GM18505 (cell line): ENCODE measurements around the gene LPCAT1.
"Not testable (repeated sequence)": the region's sequence is repeated elsewhere in the genome, so short reads cannot be mapped to it uniquely, and the experiment has no call there.

Source experiments
- ATAC-seq: cut with Tn5 transposase; IDR thresholded peaks from one replicate; pipeline ENCODE4 v1.9.1; 2021; ENCODE audit not compliant: unreplicated experiment
- POLR2A ChIP-seq: IDR thresholded peaks from 4 replicates; pipeline ENCODE4 v1.6.1; 2011; ENCODE audit warnings: borderline replicate concordance; ENCODE audit not compliant: insufficient read depth, insufficient read length; ENCODE audit errors: extremely low read depth

The LPCAT1 gene, protein sequence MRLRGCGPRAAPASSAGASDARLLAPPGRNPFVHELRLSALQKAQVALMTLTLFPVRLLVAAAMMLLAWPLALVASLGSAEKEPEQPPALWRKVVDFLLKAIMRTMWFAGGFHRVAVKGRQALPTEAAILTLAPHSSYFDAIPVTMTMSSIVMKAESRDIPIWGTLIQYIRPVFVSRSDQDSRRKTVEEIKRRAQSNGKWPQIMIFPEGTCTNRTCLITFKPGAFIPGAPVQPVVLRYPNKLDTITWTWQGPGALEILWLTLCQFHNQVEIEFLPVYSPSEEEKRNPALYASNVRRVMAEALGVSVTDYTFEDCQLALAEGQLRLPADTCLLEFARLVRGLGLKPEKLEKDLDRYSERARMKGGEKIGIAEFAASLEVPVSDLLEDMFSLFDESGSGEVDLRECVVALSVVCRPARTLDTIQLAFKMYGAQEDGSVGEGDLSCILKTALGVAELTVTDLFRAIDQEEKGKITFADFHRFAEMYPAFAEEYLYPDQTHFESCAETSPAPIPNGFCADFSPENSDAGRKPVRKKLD

DNA sequence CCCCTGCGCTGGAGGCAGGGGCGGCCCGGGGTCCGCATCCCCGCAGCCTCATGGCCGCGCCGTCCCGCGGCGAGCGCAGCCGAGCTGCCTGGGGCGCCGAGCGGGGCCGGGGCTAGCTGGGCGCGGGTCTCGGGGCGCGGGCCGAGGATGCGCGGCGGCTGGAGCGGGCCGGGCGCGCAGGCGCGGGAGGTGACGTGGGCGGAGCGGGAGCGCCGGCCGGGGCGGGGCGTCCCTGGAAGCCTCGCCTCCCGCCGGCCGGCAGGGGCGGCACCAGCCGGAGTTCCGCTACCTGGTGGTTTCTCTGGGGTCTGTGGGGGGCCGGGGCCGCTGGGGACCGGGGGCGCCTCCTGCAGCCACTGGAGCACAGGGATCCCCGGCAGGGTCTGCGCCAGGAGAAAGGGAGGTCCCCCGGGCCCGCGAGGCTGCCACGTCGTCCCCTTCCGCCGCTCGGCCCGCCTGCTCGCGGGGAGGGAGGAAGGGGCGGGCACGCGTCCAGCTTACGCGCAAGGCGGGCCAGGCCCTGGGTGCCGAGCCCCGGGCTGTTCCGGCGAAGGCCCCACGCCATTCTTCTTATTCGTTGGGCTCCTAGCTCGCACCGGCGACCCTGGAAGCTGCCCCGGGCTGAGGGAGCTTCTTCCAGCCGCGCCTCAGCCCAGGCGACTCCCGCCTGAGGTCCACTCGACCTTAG lies at the start of gene LPCAT1:
LPCAT1 (minus strand) TSS at position 168 of the 688 bp plus-strand sequence; CDS start at position 52, 116 bp downstream.
- TF ChIP-seq POLR2A, result peak; percentile 78

DNA sequence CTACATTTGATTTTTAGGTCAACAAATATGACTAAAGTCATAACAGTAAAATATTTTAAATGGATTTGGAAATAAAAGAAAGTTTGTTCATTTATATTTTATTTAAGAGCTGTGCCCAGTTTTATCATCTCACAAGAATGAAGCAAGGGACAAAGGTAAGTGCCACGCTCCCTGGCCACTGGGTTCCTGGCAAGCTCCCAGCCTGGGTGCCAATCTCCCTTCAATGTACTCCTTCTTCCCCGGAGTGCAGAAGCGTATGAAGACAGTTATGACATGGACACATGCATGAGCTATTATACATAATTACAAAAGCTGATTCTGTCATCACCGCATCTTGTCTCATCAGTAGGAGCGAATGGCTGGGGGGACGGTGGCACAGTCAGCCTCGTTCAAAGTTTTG lies 48.1 kb upstream of the LPCAT1 start:
- not testable (repeated sequence) for ATAC-seq

More for the DNA sequence above, at the start of gene LPCAT1:
- peak; percentile 83 for ATAC-seq

DNA sequence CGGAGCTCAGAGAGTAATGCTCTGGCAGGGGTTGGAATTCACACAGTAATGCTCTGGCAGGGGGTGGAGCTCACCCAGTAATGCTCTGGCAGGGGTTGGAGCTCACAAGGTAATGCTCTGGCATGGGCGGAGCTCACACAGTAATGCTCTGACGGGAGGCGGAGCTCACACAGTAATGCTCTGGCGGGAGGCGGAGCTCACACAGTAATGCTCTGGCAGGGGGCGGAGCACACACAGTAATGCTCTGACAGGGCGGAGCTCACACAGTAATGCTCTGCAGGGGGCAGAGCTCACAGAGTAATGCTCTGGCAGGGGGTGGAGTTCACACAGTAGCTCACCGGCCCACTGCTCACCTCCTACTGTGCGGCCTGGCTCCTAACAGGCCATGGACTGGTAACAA lies 47.2 kb upstream of the LPCAT1 start:
- no peak for TF ChIP-seq POLR2A
- ATAC-seq, result no peak

DNA sequence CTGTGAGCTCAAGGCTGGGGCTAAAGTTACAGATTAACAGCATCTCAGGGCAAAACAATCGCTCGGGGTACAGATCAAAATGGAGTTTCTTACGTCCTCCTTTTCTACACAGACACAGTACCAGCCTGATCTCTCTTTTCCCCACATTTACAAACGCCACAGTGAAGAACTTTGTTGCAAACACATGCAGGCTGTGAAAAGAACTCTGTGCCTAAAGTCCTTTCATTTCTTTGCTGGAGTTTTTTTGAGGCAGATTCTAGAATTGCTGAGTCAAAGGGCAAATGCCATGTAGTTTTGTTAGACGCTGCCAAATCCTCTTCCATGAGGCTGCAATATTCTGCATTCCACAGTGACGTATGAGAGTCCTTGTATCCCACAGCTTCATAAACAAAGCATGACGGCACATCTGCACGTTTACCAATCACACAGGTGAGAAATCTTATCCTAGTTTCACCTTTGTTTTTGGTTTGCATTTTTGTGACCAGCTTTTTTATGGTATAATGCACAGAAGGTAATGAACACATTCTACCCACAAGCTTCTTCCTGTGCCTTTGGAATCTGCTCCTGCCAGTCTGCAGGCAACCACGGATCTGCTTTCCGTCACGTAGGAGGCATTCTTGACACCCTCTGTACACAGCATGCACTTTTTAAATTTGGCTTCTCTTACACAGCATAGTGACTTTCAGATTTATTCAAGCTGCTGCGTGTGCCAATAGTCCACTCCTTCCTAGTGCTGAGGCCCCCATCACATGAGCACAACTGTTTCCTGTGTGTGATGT lies 44.6 kb upstream of the LPCAT1 start:
- TF ChIP-seq POLR2A, result no peak
- no peak for ATAC-seq

DNA sequence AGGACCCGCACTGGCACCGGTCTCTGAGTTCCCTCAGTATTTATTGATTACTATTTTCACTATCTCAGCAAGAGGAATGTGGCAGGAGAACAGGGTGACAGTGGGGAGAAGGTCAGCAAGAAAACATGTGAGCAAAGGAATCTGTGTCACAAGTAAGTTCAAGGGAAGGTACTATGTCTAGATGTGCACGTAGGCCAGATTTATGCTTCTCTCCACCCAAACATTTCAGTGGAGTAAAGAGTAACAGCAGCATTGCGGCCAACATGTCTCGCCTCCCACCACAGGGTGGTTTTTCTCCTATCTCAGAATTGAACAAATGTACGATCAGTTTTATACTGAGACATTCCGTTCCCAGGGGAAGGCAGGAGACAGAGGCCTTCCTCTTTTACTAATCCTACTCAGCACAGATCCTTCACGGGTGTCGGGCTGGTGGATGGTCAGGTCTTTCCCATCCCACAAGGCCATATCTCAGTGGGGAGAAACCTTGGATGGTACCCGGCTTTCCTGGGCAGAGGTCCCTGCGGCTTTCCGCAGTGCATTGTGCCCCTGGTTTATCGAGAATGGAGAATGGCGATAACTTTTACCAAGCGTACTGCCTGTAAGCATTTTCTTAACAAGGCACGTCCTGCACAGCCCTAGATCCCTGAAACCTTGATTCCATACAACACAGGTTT lies 43.9 kb upstream of the LPCAT1 start:
- not testable (repeated sequence) for ATAC-seq

DNA sequence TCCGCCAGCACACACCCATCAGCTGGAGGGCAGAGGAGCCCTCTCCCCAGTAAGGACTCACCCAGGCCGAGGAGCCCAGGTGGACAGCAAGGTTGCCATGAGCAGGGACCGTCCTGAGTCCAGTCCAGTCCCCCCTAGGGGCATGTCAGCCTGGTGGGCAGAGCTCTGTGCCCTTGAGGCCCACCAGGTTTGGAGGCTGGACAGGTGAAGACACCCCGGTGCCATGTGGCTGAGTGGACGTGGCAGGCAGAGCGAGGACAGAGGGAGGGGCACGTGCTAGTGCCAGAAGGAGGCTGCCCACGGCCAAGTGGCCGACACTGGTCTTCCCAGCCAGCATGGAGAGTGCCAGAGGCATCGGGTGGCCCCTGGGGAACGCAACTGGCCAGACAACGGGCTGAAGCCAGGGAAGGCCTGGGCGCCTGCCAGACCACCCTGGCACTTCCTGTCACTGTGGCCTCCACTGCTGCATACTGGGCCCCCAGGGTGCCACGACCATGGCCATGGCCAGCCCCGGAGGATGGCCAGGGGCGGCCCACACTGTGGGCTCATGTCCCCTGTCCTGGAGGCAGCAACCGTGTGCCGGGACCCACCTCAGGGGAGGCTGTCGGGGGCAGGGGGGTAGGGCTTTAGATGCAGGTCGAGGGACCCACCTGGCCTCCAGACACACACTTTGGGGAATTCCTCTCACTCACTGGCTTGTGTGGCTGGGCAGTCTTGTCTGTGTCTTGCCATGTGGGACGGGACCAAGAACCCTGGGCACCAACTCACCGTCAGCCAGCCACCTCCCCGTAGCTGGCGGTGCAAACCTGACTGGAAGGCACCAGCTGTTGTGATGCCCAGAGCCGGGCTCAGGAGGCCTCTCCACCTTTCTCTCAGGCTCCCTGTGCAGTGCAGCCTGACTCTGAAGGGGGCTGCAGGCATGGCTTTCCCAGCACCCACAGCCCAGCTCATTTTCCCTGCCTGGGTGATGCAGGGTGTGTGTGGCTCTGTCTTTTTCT lies 42.3 kb upstream of the LPCAT1 start:
- no peak for ATAC-seq
- TF ChIP-seq POLR2A, result no peak

DNA sequence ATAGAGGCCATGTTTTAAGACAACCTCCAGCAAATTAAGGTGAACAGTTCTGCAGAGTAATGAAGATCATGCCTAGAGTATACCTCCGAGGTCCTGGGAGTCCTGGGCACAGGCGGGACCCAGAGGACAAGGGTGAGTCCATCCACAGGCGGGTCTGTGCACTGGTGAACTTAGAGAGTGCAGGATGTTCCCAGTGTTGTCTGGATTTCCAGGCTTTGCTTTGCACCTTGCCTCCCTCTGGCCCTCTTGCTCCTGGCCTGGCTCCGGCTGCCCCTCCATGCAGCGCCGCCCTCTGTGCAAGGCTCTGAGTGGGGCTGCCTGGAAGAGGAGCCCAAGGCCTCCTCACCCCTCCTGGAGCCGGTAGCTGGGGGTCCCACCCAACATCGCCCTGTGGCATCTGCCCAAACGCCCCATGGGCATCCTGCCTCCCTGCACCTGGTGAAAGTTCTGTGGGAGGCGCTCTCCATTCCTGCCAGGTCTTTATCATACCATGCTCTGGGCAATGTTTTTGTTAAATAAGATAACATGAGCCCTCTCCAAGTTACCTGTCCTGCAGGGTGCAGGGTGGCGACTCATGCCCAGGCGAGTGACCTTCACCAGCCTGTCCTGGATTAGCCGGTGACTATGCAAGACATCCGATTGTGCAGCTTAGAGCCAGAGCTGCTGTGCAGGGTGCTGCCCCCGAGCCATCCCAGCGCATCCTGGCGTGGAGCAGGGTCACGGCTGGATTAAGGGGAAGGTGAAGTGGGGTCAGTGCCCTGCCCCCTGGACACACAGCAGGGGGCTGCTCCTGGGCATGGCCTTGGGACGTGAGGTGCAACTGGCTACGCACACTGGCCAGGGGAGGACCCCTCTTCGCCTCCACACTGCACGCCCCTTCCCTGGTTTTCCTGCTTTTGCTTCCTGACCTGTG lies 41.3 kb upstream of the LPCAT1 start:
- no peak for TF ChIP-seq POLR2A
- no peak for ATAC-seq

DNA sequence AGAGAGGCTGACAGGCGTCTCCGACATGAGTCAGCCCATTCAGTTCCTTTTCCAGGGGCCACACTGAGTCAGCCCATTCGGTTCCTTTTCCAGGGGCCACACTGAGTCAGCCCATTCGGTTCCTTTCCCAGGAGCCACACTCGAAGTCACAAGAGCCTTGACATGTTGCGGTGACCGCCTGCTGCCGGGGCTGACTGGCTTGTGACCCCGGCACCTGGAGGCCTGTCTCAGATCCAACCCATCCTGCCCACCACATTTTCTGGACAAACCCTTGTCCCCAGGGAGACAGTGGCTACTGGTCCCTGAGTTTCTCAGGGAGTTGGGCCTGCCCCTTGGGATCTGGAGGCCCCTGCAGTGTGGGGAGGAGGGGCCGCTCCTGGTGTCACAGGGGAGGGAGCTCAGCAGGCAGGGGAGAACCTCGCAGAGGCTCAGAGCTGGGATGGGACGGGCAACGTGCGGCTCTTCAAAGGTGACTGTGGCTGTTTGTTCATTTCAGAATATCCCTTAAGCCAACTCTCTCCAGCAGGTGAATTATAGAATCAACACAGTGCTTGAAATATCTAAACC lies 40.5 kb upstream of the LPCAT1 start:
- no peak for ATAC-seq
- no peak for TF ChIP-seq POLR2A

DNA sequence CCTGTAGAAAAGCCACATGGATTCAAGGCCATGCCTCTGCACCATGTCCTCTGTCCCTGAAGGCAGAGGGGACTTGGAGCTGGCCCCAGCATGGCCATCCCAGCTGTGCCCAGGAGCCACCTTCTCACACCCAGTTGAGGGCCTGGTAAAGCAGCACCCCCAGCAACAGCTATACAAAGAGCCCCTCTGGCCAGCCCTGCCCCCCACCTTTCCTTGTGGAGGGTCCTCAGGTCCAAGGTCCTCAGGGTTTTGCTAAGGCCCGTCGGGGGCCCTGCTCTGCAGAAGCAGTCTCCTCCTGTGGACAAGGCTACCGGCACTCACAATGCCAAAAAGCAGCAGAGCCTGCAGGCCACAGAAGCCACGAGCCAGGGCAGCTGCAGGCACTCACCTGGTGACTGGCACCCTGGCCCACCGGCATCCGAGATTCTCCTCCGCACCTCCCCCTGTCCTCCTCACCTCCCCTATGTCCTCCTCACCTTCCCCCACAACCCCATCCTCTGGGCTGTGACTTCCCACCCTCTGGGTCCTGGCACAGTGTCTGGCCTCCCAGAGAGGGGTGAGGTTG lies 39.9 kb upstream of the LPCAT1 start:
- no peak for ATAC-seq
- TF ChIP-seq POLR2A, result no peak

DNA sequence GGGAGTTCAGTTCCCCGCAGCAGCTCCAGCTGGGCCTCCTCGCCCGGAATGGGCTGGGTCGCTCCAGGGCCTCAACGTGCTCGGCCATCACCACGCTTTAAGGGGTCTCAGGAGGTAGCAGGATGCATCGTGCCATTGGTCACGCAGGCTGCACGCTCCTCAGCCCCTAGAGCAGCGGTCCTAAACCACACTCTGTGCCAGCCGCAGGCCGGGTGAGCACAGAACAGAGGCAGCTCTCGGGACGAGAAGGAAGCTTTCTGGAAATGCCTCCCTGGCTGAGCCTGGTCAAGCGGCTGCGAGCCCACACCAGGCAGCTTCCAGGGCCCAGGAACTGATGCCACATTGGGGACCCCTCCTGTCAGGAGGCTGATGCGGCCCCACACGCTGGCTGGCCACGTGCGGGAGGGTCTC lies 39.3 kb upstream of the LPCAT1 start:
- ATAC-seq, result no peak
- no peak for TF ChIP-seq POLR2A
